Measurements from ENCODE around the gene AVL9. TPM values are rescaled to one million over a fixed set of nuclear protein-coding genes. Genes with fewer than 3 reads are reported as not detected.
A peak's percentile ranks its signal among the peaks of the same experiment; 100 is the strongest.

The AVL9 gene
- polyA plus RNA-seq, 1 experiment: 17.4 TPM

DNA sequence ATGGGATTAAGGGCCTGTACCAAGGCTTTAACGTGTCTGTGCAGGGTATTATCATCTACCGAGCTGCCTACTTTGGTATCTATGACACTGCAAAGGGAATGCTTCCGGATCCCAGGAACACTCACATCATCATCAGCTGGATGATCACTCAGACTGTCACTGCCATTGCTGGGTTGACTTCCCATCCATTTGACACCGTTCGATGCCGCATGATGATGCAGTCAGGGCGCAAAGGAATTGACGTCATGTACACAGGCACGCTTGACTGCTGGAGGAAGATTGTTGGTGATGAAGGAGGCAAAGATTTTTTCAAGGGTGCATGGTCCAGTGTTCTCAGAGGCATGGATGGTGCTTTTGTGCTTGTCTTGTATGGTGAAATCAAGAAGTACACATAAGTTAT, 23.3 kb upstream of the AVL9 start:
- ChIA-PET CTCF (no interaction called here), POLR2A (no interaction called here)
- Histone ChIP-seq H3K27ac (ENCODE audit: low read depth, low read length) (no peak overlapping the region), H3K27me3 (ENCODE audit: control insufficient read depth, insufficient read depth, low read length) (no peaks in the 10 kb centered on the region), H3K4me3 (ENCODE audit: low read depth, low read length) (no peak overlapping the region), H3K9me3 (ENCODE audit: control insufficient read depth, insufficient read depth, low read length) (no peaks in the 10 kb centered on the region)
- TF ChIP-seq, protein P1, sequence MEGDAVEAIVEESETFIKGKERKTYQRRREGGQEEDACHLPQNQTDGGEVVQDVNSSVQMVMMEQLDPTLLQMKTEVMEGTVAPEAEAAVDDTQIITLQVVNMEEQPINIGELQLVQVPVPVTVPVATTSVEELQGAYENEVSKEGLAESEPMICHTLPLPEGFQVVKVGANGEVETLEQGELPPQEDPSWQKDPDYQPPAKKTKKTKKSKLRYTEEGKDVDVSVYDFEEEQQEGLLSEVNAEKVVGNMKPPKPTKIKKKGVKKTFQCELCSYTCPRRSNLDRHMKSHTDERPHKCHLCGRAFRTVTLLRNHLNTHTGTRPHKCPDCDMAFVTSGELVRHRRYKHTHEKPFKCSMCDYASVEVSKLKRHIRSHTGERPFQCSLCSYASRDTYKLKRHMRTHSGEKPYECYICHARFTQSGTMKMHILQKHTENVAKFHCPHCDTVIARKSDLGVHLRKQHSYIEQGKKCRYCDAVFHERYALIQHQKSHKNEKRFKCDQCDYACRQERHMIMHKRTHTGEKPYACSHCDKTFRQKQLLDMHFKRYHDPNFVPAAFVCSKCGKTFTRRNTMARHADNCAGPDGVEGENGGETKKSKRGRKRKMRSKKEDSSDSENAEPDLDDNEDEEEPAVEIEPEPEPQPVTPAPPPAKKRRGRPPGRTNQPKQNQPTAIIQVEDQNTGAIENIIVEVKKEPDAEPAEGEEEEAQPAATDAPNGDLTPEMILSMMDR (IDR thresholded peaks at IDR 0.05; ENCODE audit: low read depth, low read length): no peak
- no peak for DNase-seq (ENCODE audit: low read depth, low spot score)

DNA sequence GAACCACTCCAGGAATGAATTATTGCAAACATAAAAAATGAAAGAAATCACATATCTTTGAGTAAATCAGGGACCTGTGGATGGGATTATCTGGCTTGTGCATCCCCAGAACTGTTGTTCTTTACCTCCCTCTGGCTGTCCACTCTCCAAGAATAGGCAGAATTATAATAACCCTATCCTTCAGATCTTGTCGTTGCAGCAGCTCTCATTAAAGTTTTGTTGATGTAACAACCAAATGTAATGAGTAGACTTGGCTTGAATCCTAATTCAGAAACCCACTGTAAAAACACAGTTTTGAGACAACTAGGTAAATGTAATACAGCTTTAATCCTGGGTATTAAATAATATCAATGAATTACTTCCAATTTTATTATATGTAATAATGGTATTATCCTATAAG, 21.3 kb upstream of the AVL9 start:
- CTCF ChIA-PET: interaction anchor here (1.1 kb wide), 1 partner anchor 730 kb away, joined by 4 read pairs; no protein-coding TSS in a partner anchor
- Histone ChIP-seq H3K27me3 (ENCODE audit: control insufficient read depth, insufficient read depth, low read length) (no peaks in the 10 kb centered on the region), H3K9me3 (ENCODE audit: control insufficient read depth, insufficient read depth, low read length) (no peaks in the 10 kb centered on the region), H3K4me3 (ENCODE audit: low read depth, low read length) (no peak overlapping the region), H3K27ac (ENCODE audit: low read depth, low read length) (no peak overlapping the region)
- TF ChIP-seq, protein P1 (IDR thresholded peaks at IDR 0.05; ENCODE audit: low read depth, low read length): no peak
- DNase-seq (ENCODE audit: low read depth, low spot score): no peak
- POLR2A ChIA-PET: no interaction called here

DNA sequence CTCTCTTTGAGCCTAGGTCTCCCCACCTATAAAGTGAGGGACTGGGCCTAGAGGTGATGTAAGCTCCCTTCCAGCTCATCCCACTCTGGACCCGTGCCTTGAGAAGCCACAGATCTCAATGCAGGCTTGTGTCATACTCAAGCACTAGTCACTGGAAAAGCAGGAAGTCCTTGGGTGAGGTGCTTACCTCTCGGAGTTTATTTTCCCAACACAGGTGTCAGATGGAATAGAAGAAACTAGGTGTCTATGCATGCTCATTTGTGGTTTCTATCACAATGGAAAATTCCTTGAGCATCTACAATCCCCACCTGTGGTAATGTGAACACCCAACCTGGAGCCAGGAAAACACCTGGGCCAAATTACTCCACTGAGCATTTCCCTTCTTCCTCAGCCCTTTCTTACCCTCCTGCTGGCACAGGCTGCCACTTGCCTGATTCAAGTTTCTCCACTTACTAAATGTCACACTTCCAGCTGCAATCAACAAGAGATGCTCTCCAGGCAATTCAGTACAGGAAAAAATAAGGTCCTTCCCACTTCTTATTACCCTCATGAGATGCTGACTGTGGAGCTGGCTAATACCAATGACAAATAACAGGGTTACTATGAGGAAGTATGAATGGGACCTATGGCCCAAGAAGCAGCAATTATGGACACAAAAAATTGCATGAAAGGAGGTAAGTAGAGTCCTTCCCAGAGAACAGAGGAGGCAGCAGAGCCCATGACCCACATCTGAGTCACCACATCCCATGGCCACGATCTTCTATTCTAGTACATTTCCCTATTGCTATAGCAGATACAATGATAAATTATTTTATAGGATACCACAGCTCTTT, 18.3 kb upstream of the AVL9 start:
- TF ChIP-seq, protein P1 (IDR thresholded peaks at IDR 0.05; ENCODE audit: low read depth, low read length): no peak
- ChIA-PET POLR2A (no interaction called here), CTCF (interaction anchor here (1.1 to 6.2 kb wide), 2 partner anchors 256 to 267 kb away, joined by 5 to 114 read pairs; no protein-coding TSS in a partner anchor)
- Histone ChIP-seq H3K27ac (ENCODE audit: low read depth, low read length) (no peak overlapping the region), H3K9me3 (ENCODE audit: control insufficient read depth, insufficient read depth, low read length) (no peaks in the 10 kb centered on the region), H3K27me3 (ENCODE audit: control insufficient read depth, insufficient read depth, low read length) (no peaks in the 10 kb centered on the region), H3K4me3 (ENCODE audit: low read depth, low read length) (no peak overlapping the region)
- no peak for DNase-seq (ENCODE audit: low read depth, low spot score)

DNA sequence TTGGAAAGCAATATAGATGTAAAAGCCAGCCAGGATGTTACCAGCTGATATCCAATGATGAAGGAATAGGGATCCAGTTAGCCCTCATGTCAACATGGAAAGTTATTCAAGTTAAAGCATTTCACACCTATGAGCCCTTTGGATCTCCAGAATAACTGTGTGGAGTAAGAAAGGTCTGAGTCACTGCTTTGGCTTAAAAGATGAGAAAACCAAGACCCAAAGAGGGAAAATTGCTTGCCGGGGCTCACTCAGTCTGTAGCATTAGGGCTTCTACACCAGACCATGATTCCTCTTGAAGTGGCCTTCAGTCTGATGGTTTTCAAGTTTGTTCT, 17.7 kb upstream of the AVL9 start:
- no peak for DNase-seq (ENCODE audit: low read depth, low spot score)
- POLR2A ChIA-PET: no interaction called here
- TF ChIP-seq, protein P1 (IDR thresholded peaks at IDR 0.05; ENCODE audit: low read depth, low read length): no peak
- CTCF ChIA-PET: interaction anchor here (1.1 to 6.2 kb wide), 2 partner anchors 256 to 267 kb away, joined by 5 to 114 read pairs; no protein-coding TSS in a partner anchor
- Histone ChIP-seq H3K27me3 (ENCODE audit: control insufficient read depth, insufficient read depth, low read length) (no peaks in the 10 kb centered on the region), H3K4me3 (ENCODE audit: low read depth, low read length) (no peak overlapping the region), H3K27ac (ENCODE audit: low read depth, low read length) (no peak overlapping the region), H3K9me3 (ENCODE audit: control insufficient read depth, insufficient read depth, low read length) (no peaks in the 10 kb centered on the region)

DNA sequence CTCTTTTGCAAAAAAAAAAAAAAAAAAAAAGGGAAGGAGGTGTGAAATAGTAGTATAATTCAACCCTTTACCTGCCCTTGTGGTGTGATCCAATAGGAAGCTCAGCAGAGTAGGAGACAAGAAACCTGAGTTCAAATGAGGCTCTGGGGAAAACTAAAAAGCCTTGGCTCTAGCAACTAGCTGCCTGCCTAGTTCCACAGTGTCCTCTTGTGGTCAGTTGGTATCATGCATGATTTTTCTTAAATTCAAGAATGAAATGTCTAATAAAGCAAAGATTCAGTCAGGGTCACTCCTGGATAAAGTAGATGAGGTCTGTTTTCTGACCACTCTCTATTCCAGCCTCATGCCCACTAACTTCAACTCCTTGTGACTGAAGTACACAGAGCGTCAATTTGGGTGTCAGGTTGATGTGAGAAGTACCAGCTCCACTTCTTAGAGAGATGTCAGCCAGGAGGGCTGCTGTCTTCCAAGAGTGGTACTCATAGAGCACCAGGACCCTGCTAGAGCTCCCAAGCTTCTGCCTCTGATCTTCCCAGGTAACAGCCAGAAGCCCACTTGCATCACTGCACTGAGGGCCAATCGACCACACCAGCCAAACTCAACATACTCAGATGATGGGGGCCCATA, 15.6 kb upstream of the AVL9 start:
- Histone ChIP-seq H3K4me3 (ENCODE audit: low read depth, low read length) (no peak overlapping the region), H3K9me3 (ENCODE audit: control insufficient read depth, insufficient read depth, low read length) (no peaks in the 10 kb centered on the region), H3K27ac (ENCODE audit: low read depth, low read length) (no peak overlapping the region), H3K27me3 (ENCODE audit: control insufficient read depth, insufficient read depth, low read length) (no peaks in the 10 kb centered on the region)
- ChIA-PET CTCF (interaction anchor here (0.5 to 6.2 kb wide), 22 partner anchors 10 to 1921 kb away, joined by 3 to 114 read pairs (median 4); partner anchors contain the start of gene LSM5), POLR2A (no interaction called here)
- peak; percentile 43 for DNase-seq (ENCODE audit: low read depth, low spot score)
- TF ChIP-seq, protein P1 (IDR thresholded peaks at IDR 0.05; ENCODE audit: low read depth, low read length): peak; percentile 94
